HG03064 (cell line): Measurements from ENCODE around the gene EXOSC7.
"Not testable (repeated sequence)": the region's sequence is repeated elsewhere in the genome, so short reads cannot be mapped to it uniquely, and the experiment has no call there.

Source experiments
- ATAC-seq: cut with Tn5 transposase; IDR thresholded peaks from one replicate; pipeline ENCODE4 v1.9.1; 2021; ENCODE audit warnings: low read depth; ENCODE audit not compliant: unreplicated experiment

The EXOSC7 gene

GRCh38 chr3:44976002-44976815 is at the start of gene EXOSC7, which contains the start of gene ZDHHC3:
TSS of gene EXOSC7 (plus strand) at chr3:44976244. CDS start at chr3:44976278, 34 bp downstream.
TSS of gene ZDHHC3 (minus strand) at chr3:44976174. CDS start at chr3:44959436, 16,738 bp downstream.
- ATAC-seq, result peak; percentile 59

GRCh38 chr3:44926921-44927320 is 49.1 kb upstream of the EXOSC7 start:
- no peak for ATAC-seq

- ATAC-seq, result no peak
Observed at GRCh38 chr3:44927371-44927770, 48.7 kb upstream of the EXOSC7 start.

- ATAC-seq, result no peak
Observed at GRCh38 chr3:44929782-44930181, 46.3 kb upstream of the EXOSC7 start.

DNA sequence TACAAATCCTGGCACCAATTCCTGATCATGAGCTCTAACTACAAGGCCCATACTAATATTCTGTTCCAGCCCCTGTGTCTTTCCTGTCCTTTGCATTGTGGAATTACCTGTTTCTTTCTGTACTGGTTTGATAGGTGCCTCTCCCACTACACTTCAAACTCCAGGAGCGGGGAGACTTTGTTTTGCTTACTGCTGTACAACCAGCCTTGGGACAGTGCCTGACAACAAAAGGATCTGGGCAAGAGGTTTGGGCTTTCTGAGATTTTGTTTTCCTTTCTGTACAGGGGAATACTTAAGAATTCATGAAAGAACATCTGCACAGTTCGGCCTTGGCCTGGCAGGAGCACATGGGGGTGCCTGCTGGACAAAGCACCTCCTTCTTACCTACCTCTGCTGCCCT is 45.1 kb upstream of the EXOSC7 start:
- ATAC-seq, result no peak

DNA sequence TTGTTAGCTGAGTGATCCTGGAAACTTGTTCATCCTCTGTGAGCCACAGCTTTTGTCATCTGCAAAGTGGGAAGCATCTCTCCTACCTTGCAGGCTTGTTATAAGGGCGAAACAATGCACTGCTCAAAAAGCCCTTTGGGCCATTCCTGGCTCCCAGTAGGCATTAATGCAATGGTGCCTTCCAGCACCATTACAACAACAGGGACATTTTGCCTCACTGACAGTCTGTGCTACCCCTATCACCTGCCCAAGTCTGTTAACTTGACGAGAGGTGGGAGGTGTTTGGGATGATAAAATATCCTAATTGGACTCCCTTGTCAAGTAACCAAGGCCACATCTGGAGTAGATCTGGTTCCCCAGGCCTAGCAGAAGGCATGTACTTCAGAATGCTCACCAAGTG is 44.3 kb upstream of the EXOSC7 start:
- no peak for ATAC-seq

DNA sequence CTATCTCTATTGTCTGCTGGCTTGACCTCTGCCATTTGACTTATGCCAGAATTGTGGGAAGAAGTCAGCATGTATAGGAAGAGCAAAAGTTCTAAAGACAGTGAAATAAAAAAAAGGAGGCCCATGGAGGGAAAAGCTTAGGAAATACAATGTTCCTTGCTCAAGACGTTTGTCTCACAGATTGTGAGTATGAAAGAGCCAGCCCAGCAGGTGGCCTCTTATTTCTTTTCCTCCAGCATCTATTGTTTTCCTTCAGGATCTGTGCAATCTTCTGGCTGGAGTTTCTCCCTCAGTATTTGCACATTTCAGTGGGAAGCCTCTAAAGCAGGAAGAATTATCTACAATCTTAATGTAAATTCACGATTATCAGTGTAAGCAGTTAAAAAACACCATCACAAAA is 43.8 kb upstream of the EXOSC7 start:
- no peak for ATAC-seq

DNA sequence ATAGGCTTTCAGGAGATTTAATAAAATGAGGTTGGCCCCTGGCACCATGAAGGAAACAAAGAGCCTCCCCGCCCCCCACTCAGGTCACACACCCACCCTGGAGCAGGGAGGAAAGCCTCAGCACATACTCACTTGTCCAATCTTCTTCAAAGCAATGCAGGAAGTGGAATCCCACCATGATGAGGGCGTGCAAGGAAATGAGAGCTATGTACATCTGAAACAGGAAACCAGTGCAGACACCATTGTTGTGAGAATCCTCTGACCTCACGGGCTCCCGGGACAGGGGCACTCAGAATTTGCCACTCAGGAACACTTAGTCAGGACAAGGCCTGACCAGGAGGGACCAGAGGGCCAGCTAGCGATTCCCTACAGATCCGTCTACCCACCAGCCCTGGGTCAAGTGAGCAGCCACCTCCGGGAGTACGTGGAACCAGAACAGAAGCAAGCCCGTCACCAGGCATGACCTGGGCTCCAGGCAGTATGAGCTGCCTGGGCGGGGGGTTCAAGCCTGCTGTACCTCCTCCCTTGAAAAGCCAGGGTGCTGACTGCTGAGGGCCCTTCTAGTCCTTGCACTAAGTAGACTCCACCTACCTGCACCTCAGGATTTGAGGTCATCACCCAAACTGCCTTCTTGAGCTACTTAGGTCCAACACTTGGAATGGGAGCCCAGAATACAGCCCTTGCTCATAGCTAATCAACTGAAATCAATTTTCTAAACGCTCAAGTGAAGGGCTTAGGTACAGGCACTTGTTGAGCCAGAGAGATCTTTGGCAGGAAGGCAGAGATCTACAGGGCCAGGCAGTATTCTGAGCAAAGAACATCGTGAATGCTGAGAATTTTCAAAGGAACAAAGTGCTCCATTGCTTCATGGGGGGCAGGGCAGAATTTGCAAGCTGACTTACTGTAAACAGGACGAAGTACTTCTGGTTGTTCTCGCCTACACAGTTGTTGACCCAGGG is 42.8 kb upstream of the EXOSC7 start:
- ATAC-seq, result no peak

- no peak for ATAC-seq
Observed at GRCh38 chr3:44939581-44940036, 36.4 kb upstream of the EXOSC7 start.

- ATAC-seq, result no peak
Observed at GRCh38 chr3:44942202-44942921, 33.7 kb upstream of the EXOSC7 start.

- ATAC-seq, result no peak
Observed at GRCh38 chr3:44948239-44948638, 27.8 kb upstream of the EXOSC7 start.

GRCh38 chr3:44949770-44950169 is 26.3 kb upstream of the EXOSC7 start:
- ATAC-seq, result not testable (repeated sequence)

GRCh38 chr3:44950275-44950734 is 25.7 kb upstream of the EXOSC7 start:
- ATAC-seq, result no peak

GRCh38 chr3:44952689-44953088 is 23.4 kb upstream of the EXOSC7 start:
- ATAC-seq, result no peak

DNA sequence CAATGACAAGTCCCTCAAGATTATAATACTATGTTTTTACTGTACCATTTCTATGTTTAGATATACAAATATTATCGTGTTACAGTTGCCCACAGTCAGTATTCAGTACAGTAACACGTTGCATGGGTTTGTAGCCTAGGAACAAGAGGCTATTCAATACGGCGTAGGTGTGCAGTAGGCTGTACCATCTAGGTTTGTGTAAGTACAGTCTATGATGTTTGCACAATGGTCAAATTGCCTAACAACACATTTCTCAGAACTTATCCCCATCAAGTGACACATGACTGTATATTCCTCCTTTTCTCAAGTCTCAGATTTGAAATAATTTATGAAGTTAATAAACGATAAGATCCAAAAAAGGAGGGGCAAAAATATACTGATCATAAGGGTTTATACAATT is 21.7 kb upstream of the EXOSC7 start:
- ATAC-seq, result no peak

GRCh38 chr3:44954962-44955361 is 21.1 kb upstream of the EXOSC7 start:
- ATAC-seq, result no peak

- no peak for ATAC-seq
Observed at GRCh38 chr3:44955917-44956316, 20.1 kb upstream of the EXOSC7 start.

GRCh38 chr3:44957986-44958385 is 18.1 kb upstream of the EXOSC7 start:
- ATAC-seq, result no peak

- no peak for ATAC-seq
Observed at GRCh38 chr3:44958386-44958785, 17.7 kb upstream of the EXOSC7 start.

DNA sequence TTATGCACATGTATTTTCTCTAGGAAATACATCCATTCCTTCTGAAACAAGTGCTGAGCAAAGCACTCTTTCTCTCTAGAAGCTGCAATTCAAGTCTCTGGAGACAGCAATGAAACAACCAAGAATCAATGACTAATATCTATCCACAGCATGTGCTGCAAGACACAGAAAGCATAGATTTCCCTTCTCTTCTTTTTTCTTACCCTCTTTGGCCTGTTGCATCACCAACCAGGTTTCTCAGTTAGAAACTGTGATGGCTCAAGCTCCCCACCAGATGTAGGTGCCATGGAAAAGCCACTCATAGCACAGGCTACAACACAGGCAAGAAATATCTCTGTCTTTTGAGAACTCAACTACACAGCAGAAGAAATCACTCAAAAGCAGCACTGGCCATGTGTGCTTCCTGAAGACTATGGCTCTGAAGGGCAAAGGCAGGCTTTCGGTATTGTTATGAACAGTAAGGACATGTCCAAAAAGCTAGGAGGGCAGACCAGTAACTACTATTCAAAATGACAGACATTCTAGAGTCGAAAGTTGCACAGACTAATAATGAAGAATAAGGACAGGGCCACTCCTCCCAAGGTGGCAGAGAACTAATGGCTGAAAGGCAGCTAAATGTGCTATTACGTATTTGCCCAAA is 15.5 kb upstream of the EXOSC7 start:
- ATAC-seq, result no peak
